IMR-90 (cell line): ENCODE measurements around the gene GRIK3. TPM values are rescaled to one million over a fixed set of nuclear protein-coding genes. Genes with fewer than 3 reads are reported as not detected.

ENCODE experiments used
- ATAC-seq: fragments of 200-7000 bp; cut with Tn5 transposase; 2 replicates; pipeline ENCODE4 v1.9.1; 2020; ENCODE audit warnings: low read depth, mild to moderate bottlenecking, moderate library complexity
- BruUV-seq: library from RNA; stranded (reverse); fragments of 400-500 nt; replicated peaks from 2 replicates; lab custom pipeline; 2021; lab: Mats Ljungman, UMichigan
- CTCF ChIA-PET: fragments of 300-600 bp; formaldehyde crosslinking; extraction: SDS; loops from one replicate; lab custom pipeline; 2021; ENCODE audit warnings: antibody characterized with exemption; lab: Yijun Ruan, JAX
- POLR2A ChIA-PET: fragments of 300-600 bp; sonication (Branson Sonifier 250); formaldehyde crosslinking; loops from one replicate; lab custom pipeline; 2022; ENCODE audit warnings: antibody characterized with exemption; ENCODE audit not compliant: unreplicated experiment; lab: Charles Lee
- DNase-seq: peaks from one replicate; pipeline ENCODE4 v3.0.0; 2013
- H2AFZ ChIP-seq: replicated peaks from 2 replicates; pipeline ENCODE3; 2013; ENCODE audit warnings: low read length, mild to moderate bottlenecking; ENCODE audit not compliant: poor library complexity
- H2AK5ac ChIP-seq: 2 replicates; pipeline ENCODE4 v1.6.1; 2013; ENCODE audit warnings: low read depth, low read length, inconsistent platforms
- H2AK9ac ChIP-seq: replicated peaks from 2 replicates; pipeline ENCODE3; 2013; ENCODE audit warnings: mild to moderate bottlenecking, low read depth, low read length, moderate library complexity; ENCODE audit not compliant: poor library complexity
- H2BK120ac ChIP-seq: 2 replicates; pipeline ENCODE4 v1.6.1; 2013; ENCODE audit warnings: low read depth, low read length, inconsistent platforms
- H2BK15ac ChIP-seq: 3 replicates; pipeline ENCODE4 v1.6.1; 2013; ENCODE audit warnings: low read depth, low read length, inconsistent platforms
- H2BK20ac ChIP-seq: 2 replicates; pipeline ENCODE4 v1.6.1; 2013; ENCODE audit warnings: low read depth, mild to moderate bottlenecking, inconsistent platforms, low read length, moderate library complexity
- H2BK5ac ChIP-seq: 2 replicates; pipeline ENCODE4 v1.6.1; 2013; ENCODE audit warnings: mild to moderate bottlenecking, low read depth, low read length, inconsistent platforms; ENCODE audit not compliant: poor library complexity, severe bottlenecking
- H3K14ac ChIP-seq: replicated peaks from 2 replicates; pipeline ENCODE4 v1.6.1; 2013; ENCODE audit warnings: low read depth, low read length, inconsistent platforms
- H3K18ac ChIP-seq: 2 replicates; pipeline ENCODE4 v1.6.1; 2013; ENCODE audit warnings: low read depth, low read length, control low read depth
- H3K23ac ChIP-seq: 2 replicates; pipeline ENCODE4 v1.6.1; 2013; ENCODE audit warnings: low read depth, low read length, inconsistent platforms
- H3K27ac ChIP-seq: 2 replicates; pipeline ENCODE4 v1.5.1; 2013; ENCODE audit warnings: mild to moderate bottlenecking, control low read depth, low read length; ENCODE audit not compliant: insufficient read depth
- H3K27me3 ChIP-seq: 2 replicates; pipeline ENCODE4 v1.6.1; 2013; ENCODE audit warnings: low read length; ENCODE audit not compliant: control insufficient read depth, insufficient read depth
- H3K36me3 ChIP-seq: 2 replicates; pipeline ENCODE4 v1.6.1; 2013; ENCODE audit warnings: low read length, mixed read lengths; ENCODE audit not compliant: control insufficient read depth, insufficient read depth
- H3K4ac ChIP-seq: 2 replicates; pipeline ENCODE4 v1.6.1; 2013; ENCODE audit warnings: low read depth, low read length, inconsistent platforms
- H3K4me1 ChIP-seq: 2 replicates; pipeline ENCODE4 v1.6.1; 2013; ENCODE audit warnings: low read length, mixed read lengths; ENCODE audit not compliant: control insufficient read depth, insufficient read depth
- H3K4me2 ChIP-seq: 2 replicates; pipeline ENCODE4 v1.6.1; 2013; ENCODE audit warnings: low read depth, mild to moderate bottlenecking, control low read depth, low read length, moderate library complexity
- H3K4me3 ChIP-seq: 2 replicates; pipeline ENCODE4 v1.5.1; 2013; ENCODE audit warnings: low read depth, mild to moderate bottlenecking, control low read depth, low read length, moderate library complexity; ENCODE audit not compliant: insufficient read depth
- H3K56ac ChIP-seq: 2 replicates; pipeline ENCODE4 v1.6.1; 2013; ENCODE audit warnings: low read length, inconsistent platforms; ENCODE audit not compliant: insufficient read depth; ENCODE audit errors: extremely low read depth
- H3K79me1 ChIP-seq, 2 experiments: 2 replicates each; pipeline ENCODE4 v1.6.1; 2013; ENCODE audit warnings: low read length in 2 of 2, inconsistent platforms in 1 of 2, low read depth in 1 of 2
- H3K9ac ChIP-seq: 2 replicates; pipeline ENCODE4 v1.6.1; 2013; ENCODE audit warnings: low read depth, low read length, control low read depth
- H3K9me1 ChIP-seq: 2 replicates; pipeline ENCODE4 v1.6.1; 2013; ENCODE audit warnings: low read length, inconsistent platforms; ENCODE audit not compliant: insufficient read depth
- H3K9me3 ChIP-seq: 2 replicates; pipeline ENCODE4 v1.6.1; 2013; ENCODE audit warnings: low read length; ENCODE audit not compliant: control insufficient read depth, insufficient read depth
- H4K20me1 ChIP-seq: 2 replicates; pipeline ENCODE4 v1.6.1; 2013; ENCODE audit warnings: low read length, inconsistent platforms; ENCODE audit not compliant: insufficient read depth
- H4K5ac ChIP-seq: 2 replicates; pipeline ENCODE4 v1.6.1; 2013; ENCODE audit warnings: mild to moderate bottlenecking, low read depth, low read length, control low read depth
- H4K8ac ChIP-seq, 2 experiments: 2 replicates each; pipeline ENCODE4 v1.6.1; 2013; ENCODE audit warnings: low read depth in 2 of 2, low read length in 2 of 2, control low read depth in 1 of 2, inconsistent platforms in 1 of 2
- H4K91ac ChIP-seq: 2 replicates; pipeline ENCODE4 v1.6.1; 2013; ENCODE audit warnings: low read depth, low read length, inconsistent platforms; ENCODE audit not compliant: insufficient read depth
- BHLHE40 ChIP-seq: fragments of 150-350 bp; IDR thresholded peaks from 2 replicates; pipeline ENCODE4 v1.6.1; 2016; ENCODE audit warnings: mild to moderate bottlenecking, low read depth, low read length
- CEBPB ChIP-seq: IDR thresholded peaks from 2 replicates; pipeline ENCODE4 v1.6.1; 2012; ENCODE audit warnings: low read depth, low read length, improper control_type of control experiment
- CHD1 ChIP-seq: IDR thresholded peaks from 2 replicates; pipeline ENCODE4 v1.6.1; 2012; ENCODE audit warnings: low read depth, low read length, improper control_type of control experiment
- CTCF ChIP-seq: conservative IDR thresholded peaks from 2 replicates; pipeline ENCODE4 v1.5.1; 2012; ENCODE audit warnings: mild to moderate bottlenecking, low read depth, low read length, improper control_type of control experiment
- ELK1 ChIP-seq: fragments of 150-350 bp; IDR thresholded peaks from 2 replicates; pipeline ENCODE4 v1.6.1; 2016; ENCODE audit warnings: low read depth, mild to moderate bottlenecking, low read length, moderate library complexity, borderline replicate concordance
- FOS ChIP-seq: fragments of 150-350 bp; IDR thresholded peaks from 2 replicates; pipeline ENCODE4 v1.6.1; 2016; ENCODE audit warnings: low read depth, low read length
- MAFK ChIP-seq: IDR thresholded peaks from 2 replicates; pipeline ENCODE4 v1.6.1; 2012; ENCODE audit warnings: low read depth, low read length, improper control_type of control experiment
- MAZ ChIP-seq: IDR thresholded peaks from 2 replicates; pipeline ENCODE4 v1.6.1; 2012; ENCODE audit warnings: low read depth, mild to moderate bottlenecking, low read length, improper control_type of control experiment, moderate library complexity, borderline replicate concordance
- MXI1 ChIP-seq: IDR thresholded peaks from 2 replicates; pipeline ENCODE4 v1.6.1; 2012; ENCODE audit warnings: low read depth, mild to moderate bottlenecking, low read length, moderate library complexity, borderline replicate concordance
- NFE2L2 ChIP-seq: fragments of 150-350 bp; IDR thresholded peaks from 2 replicates; pipeline ENCODE4 v1.6.1; 2016; ENCODE audit warnings: low read depth, mild to moderate bottlenecking, low read length
- POLR2A ChIP-seq: IDR thresholded peaks from 2 replicates; pipeline ENCODE4 v1.6.1; 2012; ENCODE audit warnings: mild to moderate bottlenecking, low read depth, low read length
- RAD21 ChIP-seq: IDR thresholded peaks from 2 replicates; pipeline ENCODE4 v1.6.1; 2012; ENCODE audit warnings: low read length, improper control_type of control experiment
- RCOR1 ChIP-seq: IDR thresholded peaks from 2 replicates; pipeline ENCODE4 v1.6.1; 2012; ENCODE audit warnings: mild to moderate bottlenecking, low read length, improper control_type of control experiment; ENCODE audit not compliant: insufficient replicate concordance
- RFX5 ChIP-seq: IDR thresholded peaks from 2 replicates; pipeline ENCODE4 v1.8.0; 2012; ENCODE audit warnings: low read depth, mild to moderate bottlenecking, low read length, moderate library complexity
- SMC3 ChIP-seq: fragments of 150-350 bp; IDR thresholded peaks from 2 replicates; pipeline ENCODE4 v1.6.1; 2016; ENCODE audit warnings: low read depth, mild to moderate bottlenecking, antibody characterized with exemption, low read length, moderate library complexity
- USF2 ChIP-seq: fragments of 150-350 bp; IDR thresholded peaks from 2 replicates; pipeline ENCODE4 v1.6.1; 2017; ENCODE audit warnings: mild to moderate bottlenecking, antibody characterized with exemption, low read length, low read depth
- WGBS, 2 experiments: methylation state at CpG; one replicate each; pipeline versions ENCODE4 v1.1.5 to v1.1.7; 2013; ENCODE audit warnings: missing lambda C conversion rate in 2 of 2; ENCODE audit not compliant: insufficient read length in 1 of 2; ENCODE audit errors: extremely low coverage in 2 of 2; 5-methylcytosine and 5-hydroxymethylcytosine counted together
- dilution Hi-C: fragments of 300-500 bp; cut with HindIII; formaldehyde crosslinking; loops from one replicate; pipeline ENCODE4 v1.14.3; 2018; ENCODE audit warnings: low sequenced_read_pairs; ENCODE audit not compliant: unreplicated experiment
- in situ Hi-C: fragments of 300-500 bp; cut with MboI; formaldehyde crosslinking; loops from 3 replicates; pipeline ENCODE4 v1.14.3; 2019; ENCODE audit warnings: low sequenced_read_pairs, inconsistent platforms, mixed read lengths
- intact Hi-C: fragments of 100-400 bp; cut with micrococcal nuclease; formaldehyde crosslinking; loops from 2 replicates; pipeline ENCODE4 v1.10.0; 2022
- polyA plus RNA-seq, 3 experiments: library from polyadenylated mRNA; depleted of rRNA; stranded (reverse); fragments of >200 nt; gene quantifications; 2 replicates each; pipeline ENCODE4 v1.2.3, GENCODE V29; 2012; ENCODE audit warnings: low replicate concordance in 1 of 3
- total RNA-seq: library from RNA; depleted of rRNA; stranded (reverse); fragments of >200 nt; gene quantifications from 2 replicates; pipeline ENCODE4 v1.2.3, GENCODE V29; 2012

The GRIK3 gene
- total and polyA plus RNA-seq, 2 of the 4 experiments (the other 2 are of a cell fraction): not detected

GRCh38 chr1:36874271-36875060 lies 159.8 kb downstream of the GRIK3 start:
- dilution Hi-C loops: no loop called here
- H2BK15ac ChIP-seq: no peak overlapping the region
- no peak overlapping the region for H3K4ac ChIP-seq
- H3K9me3 ChIP-seq: no peaks in the 10 kb centered on the region
- H3K27ac ChIP-seq: no peak overlapping the region
- H2AFZ ChIP-seq: no peak overlapping the region
- H2BK120ac ChIP-seq: no peak overlapping the region
- ATAC-seq: no peak
- H3K4me2 ChIP-seq: no peak overlapping the region
- no peak for TF ChIP-seq MAFK
- no peak for TF ChIP-seq CTCF
- TF ChIP-seq CEBPB: no peak
- TF ChIP-seq RCOR1: no peak
- no peak for TF ChIP-seq NFE2L2
- no peak for TF ChIP-seq USF2
- TF ChIP-seq ELK1: no peak
- TF ChIP-seq SMC3: no peak
- no peak for TF ChIP-seq CHD1
- no peak for TF ChIP-seq BHLHE40
- TF ChIP-seq MAZ: no peak
- TF ChIP-seq FOS: no peak
- TF ChIP-seq RAD21: no peak
- TF ChIP-seq MXI1: no peak
- no peak for TF ChIP-seq RFX5
- TF ChIP-seq POLR2A: no peak
- H2BK20ac ChIP-seq: no peak overlapping the region
- H4K20me1 ChIP-seq: no peaks in the 10 kb centered on the region
- H3K9ac ChIP-seq: no peak overlapping the region
- intact Hi-C loops: no loop called here
- H2BK5ac ChIP-seq: no peak overlapping the region
- no peaks in the 10 kb centered on the region for H3K9me1 ChIP-seq
- BruUV-seq: no TSS peak
- ChIA-PET CTCF (no interaction called here), POLR2A (no interaction called here)
- H3K79me1 ChIP-seq: no peaks in the 10 kb centered on the region
- no peak overlapping the region for H2AK9ac ChIP-seq
- no peak for DNase-seq
- H3K4me1 ChIP-seq: no peaks in the 10 kb centered on the region
- H3K14ac ChIP-seq: no peak overlapping the region
- H3K56ac ChIP-seq: no peak overlapping the region
- no peak overlapping the region for H2AK5ac ChIP-seq
- no peaks in the 10 kb centered on the region for H3K27me3 ChIP-seq
- H4K5ac ChIP-seq: no peak overlapping the region
- no peak overlapping the region for H4K91ac ChIP-seq
- no peaks in the 10 kb centered on the region for H3K36me3 ChIP-seq
- no peak overlapping the region for H4K8ac ChIP-seq
- no peak overlapping the region for H3K4me3 ChIP-seq
- no CpG with 5 or more reads among the region's 6 CpGs for WGBS, 2 experiments
- in situ Hi-C loops: no loop called here
- H3K23ac ChIP-seq: no peak overlapping the region
- no peak overlapping the region for H3K18ac ChIP-seq
